Measurements from ENCODE around the gene CAMP. TPM values are rescaled to one million over a fixed set of nuclear protein-coding genes. Genes with fewer than 3 reads are reported as not detected.
A peak's percentile ranks its signal among the peaks of the same experiment; 100 is the strongest.

CAMP gene
- total RNA-seq, 1 donor from 2014 or later: not detected

GRCh38 chr3:48225587-48225986 lies 2.3 kb downstream of the CAMP start:
- H3K9me3 ChIP-seq (replicated peaks): no peaks in the 10 kb centered on the region
- DNase-seq: no peak
- H3K4me3 ChIP-seq: no peak overlapping the region
- intact Hi-C loops (cut with micrococcal nuclease): no loop called here
- H3K27me3 ChIP-seq (ENCODE audit: low read depth): no peaks in the 10 kb centered on the region
- no peaks in the 10 kb centered on the region for H3K4me1 ChIP-seq
- TF ChIP-seq, protein P1, sequence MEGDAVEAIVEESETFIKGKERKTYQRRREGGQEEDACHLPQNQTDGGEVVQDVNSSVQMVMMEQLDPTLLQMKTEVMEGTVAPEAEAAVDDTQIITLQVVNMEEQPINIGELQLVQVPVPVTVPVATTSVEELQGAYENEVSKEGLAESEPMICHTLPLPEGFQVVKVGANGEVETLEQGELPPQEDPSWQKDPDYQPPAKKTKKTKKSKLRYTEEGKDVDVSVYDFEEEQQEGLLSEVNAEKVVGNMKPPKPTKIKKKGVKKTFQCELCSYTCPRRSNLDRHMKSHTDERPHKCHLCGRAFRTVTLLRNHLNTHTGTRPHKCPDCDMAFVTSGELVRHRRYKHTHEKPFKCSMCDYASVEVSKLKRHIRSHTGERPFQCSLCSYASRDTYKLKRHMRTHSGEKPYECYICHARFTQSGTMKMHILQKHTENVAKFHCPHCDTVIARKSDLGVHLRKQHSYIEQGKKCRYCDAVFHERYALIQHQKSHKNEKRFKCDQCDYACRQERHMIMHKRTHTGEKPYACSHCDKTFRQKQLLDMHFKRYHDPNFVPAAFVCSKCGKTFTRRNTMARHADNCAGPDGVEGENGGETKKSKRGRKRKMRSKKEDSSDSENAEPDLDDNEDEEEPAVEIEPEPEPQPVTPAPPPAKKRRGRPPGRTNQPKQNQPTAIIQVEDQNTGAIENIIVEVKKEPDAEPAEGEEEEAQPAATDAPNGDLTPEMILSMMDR (IDR thresholded peaks at IDR 0.05; ENCODE audit: borderline replicate concordance): no peak
- no peak overlapping the region for H3K27ac ChIP-seq (replicated peaks)
- H3K36me3 ChIP-seq: no peaks in the 10 kb centered on the region

DNA sequence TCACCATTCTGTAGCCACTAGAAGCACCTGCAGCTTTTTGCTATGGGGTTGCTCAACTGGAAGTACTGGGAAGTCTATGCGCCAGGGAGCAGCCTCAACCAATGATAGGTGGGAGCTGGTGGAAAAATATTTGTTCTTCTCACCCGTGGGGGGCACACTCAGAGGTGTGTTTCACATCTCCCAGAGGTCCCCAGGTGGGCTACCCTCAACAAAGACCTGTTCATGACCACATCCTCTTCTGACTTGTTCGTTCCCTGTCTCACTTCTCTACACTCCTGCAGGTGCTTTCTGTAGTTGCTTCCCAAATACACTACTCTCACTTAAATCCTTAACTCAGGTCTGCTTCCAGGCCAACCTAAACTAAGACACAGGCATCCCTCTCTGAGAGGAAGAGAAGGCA lies 3.6 kb downstream of the CAMP start:
- Histone ChIP-seq H3K27ac (replicated peaks) (no peak overlapping the region), H3K4me3 (no peak overlapping the region), H3K4me1 (peaks cover 10% of the 10 kb centered on the region), H3K27me3 (ENCODE audit: low read depth) (no peaks in the 10 kb centered on the region), H3K36me3 (no peaks in the 10 kb centered on the region), H3K9me3 (replicated peaks) (no peaks in the 10 kb centered on the region)
- TF ChIP-seq, protein P1 (IDR thresholded peaks at IDR 0.05; ENCODE audit: borderline replicate concordance): no peak
- intact Hi-C loops (cut with micrococcal nuclease): no loop called here
- no peak for DNase-seq

GRCh38 chr3:48232232-48232631 lies 8.9 kb downstream of the CAMP start:
- Histone ChIP-seq H3K4me3 (no peak overlapping the region), H3K27me3 (ENCODE audit: low read depth) (no peaks in the 10 kb centered on the region), H3K36me3 (no peaks in the 10 kb centered on the region), H3K4me1 (peaks cover 22% of the 10 kb centered on the region), H3K9me3 (replicated peaks) (no peaks in the 10 kb centered on the region), H3K27ac (replicated peaks) (peak overlapping the region; percentile 60)
- no peak for DNase-seq
- intact Hi-C loops (cut with micrococcal nuclease): no loop called here
- TF ChIP-seq, protein P1 (IDR thresholded peaks at IDR 0.05; ENCODE audit: borderline replicate concordance): no peak

DNA sequence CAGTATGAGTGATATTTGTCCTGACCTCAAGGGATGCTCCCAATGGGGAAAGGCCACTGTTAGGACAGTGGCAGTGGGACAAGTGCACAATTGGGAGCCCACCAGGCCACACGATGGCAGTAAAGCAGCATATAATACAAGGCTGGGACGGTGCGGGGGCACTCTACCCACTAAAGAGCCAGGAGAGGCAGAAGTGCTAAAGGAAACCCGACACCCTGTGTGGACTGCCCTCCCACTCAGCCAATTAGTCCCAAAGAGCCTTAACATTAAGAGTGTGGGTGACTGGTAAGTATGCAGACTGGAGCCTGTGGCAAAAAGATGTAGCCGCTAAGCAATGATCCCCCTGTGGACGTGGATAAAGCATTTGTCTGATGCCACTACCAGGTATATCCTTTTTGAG lies 9.4 kb downstream of the CAMP start:
- Histone ChIP-seq H3K4me3 (peak overlapping the region; percentile 21), H3K4me1 (peaks cover 22% of the 10 kb centered on the region), H3K36me3 (no peaks in the 10 kb centered on the region), H3K9me3 (replicated peaks) (no peaks in the 10 kb centered on the region), H3K27ac (replicated peaks) (peak overlapping the region; percentile 60), H3K27me3 (ENCODE audit: low read depth) (no peaks in the 10 kb centered on the region)
- intact Hi-C loops (cut with micrococcal nuclease): no loop called here
- peak; percentile 68 for DNase-seq
- TF ChIP-seq, protein P1 (IDR thresholded peaks at IDR 0.05; ENCODE audit: borderline replicate concordance): peak; percentile 67

- H3K4me1 ChIP-seq: peaks cover 22% of the 10 kb centered on the region
- no peaks in the 10 kb centered on the region for H3K9me3 ChIP-seq (replicated peaks)
- H3K27ac ChIP-seq (replicated peaks): no peak overlapping the region
- H3K36me3 ChIP-seq: no peaks in the 10 kb centered on the region
- H3K27me3 ChIP-seq (ENCODE audit: low read depth): no peaks in the 10 kb centered on the region
- TF ChIP-seq, protein P1 (IDR thresholded peaks at IDR 0.05; ENCODE audit: borderline replicate concordance): no peak
- DNase-seq: no peak
- intact Hi-C loops (cut with micrococcal nuclease): no loop called here
- H3K4me3 ChIP-seq: no peak overlapping the region
Measured at GRCh38 chr3:48233542-48233941, 10.2 kb downstream of the CAMP start.

- TF ChIP-seq, protein P1 (IDR thresholded peaks at IDR 0.05; ENCODE audit: borderline replicate concordance): no peak
- Histone ChIP-seq H3K36me3 (no peaks in the 10 kb centered on the region), H3K4me3 (no peak overlapping the region), H3K27ac (replicated peaks) (no peak overlapping the region), H3K4me1 (peaks cover 31% of the 10 kb centered on the region), H3K9me3 (replicated peaks) (no peaks in the 10 kb centered on the region), H3K27me3 (ENCODE audit: low read depth) (no peaks in the 10 kb centered on the region)
- intact Hi-C loops (cut with micrococcal nuclease): no loop called here
- no peak for DNase-seq
Measured at GRCh38 chr3:48236531-48236930, 13.2 kb downstream of the CAMP start.
